Measurements from ENCODE around the gene EML3.

GRCh38 chr11:62577046-62577714 is 35.4 kb downstream of the EML3 start:
- TF ChIP-seq CTCF (IDR thresholded peaks at IDR 0.05): no peak
- no peak for TF ChIP-seq POLR2A (IDR thresholded peaks at IDR 0.05)
